Stomach smooth muscle (tissue), 2 donors: ENCODE measurements around the gene SYNE2.
"Not testable (repeated sequence)": the region's sequence is repeated elsewhere in the genome, so short reads cannot be mapped to it uniquely, and the experiment has no call there.

Experiments used
- H3K27ac ChIP-seq: one replicate; pipeline ENCODE4 v1.7.0; 2013; ENCODE audit warnings: mild to moderate bottlenecking, low read length, inconsistent platforms
- H3K27me3 ChIP-seq, 2 donors: one replicate each; pipeline ENCODE4 v1.7.0; 2013; ENCODE audit warnings: low read length in 2 of 2; ENCODE audit not compliant: insufficient read depth in 2 of 2, control insufficient read depth in 1 of 2
- H3K36me3 ChIP-seq, 2 donors: one replicate each; pipeline ENCODE4 v1.7.0; 2013; ENCODE audit warnings: low read length in 2 of 2; ENCODE audit not compliant: control insufficient read depth in 2 of 2, insufficient read depth in 2 of 2
- H3K4me1 ChIP-seq: one replicate; pipeline ENCODE4 v1.7.0; 2013; ENCODE audit warnings: low read length; ENCODE audit not compliant: control insufficient read depth, insufficient read depth
- H3K4me3 ChIP-seq, 2 donors: one replicate each; pipeline ENCODE4 v1.7.0; 2013; ENCODE audit warnings: low read length in 2 of 2
- H3K9ac ChIP-seq, 2 donors: one replicate each; pipeline ENCODE4 v1.7.0; 2013; ENCODE audit warnings: low read length in 2 of 2, mild to moderate bottlenecking in 1 of 2
- H3K9me3 ChIP-seq, 2 donors: one replicate each; pipeline ENCODE4 v1.7.0; 2013; ENCODE audit warnings: low read length in 2 of 2; ENCODE audit not compliant: control insufficient read depth in 2 of 2
- donor health status: healthy.
- donor health status: Pancreatic carcinoma.

Gene SYNE2

DNA sequence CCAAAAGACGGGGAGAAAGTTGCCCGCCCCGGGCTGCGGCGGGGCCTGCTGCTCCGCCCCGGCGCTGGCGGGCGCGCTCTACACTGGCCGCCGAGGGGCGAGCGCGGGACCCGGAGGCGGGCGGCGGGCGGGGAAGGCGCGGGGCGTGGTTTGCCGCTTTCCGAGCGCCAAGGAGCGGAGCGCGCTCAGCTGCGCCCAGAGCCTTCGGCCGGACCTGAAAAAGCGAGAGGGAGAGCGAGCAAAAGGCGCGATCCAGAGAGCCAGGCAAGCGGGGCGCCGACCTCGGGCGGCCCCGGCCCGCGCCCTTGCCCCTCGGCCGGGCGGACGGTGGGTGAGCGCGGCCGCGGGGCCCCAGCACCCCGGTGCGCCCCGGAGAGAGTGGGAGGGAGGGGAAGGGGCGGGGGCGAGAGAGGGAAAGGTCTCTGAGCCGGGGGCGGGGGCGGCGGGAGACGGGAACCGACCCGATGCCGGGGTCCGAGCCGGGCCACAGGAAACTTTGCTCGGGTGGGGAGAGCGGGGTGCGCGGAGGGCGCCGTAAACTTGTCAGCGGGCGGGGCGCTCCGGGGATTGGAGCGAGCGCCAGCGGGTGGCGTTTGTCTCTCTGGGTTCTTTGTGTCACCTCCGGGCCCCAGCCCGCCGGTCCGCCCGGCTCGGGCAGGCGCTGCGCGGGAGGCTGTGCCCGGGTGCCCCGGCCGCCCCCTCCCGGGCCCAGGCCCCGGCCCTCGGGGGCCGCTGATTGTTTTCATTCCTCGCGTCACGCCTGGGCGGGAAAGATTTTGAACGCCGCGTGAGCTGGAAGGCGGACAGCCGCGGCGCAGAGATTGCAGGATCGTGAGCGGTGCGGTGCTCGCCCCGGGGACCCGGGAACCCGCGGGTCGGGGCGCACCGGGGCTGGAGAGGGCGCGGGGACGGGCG lies at the start of gene SYNE2:
Gene SYNE2, plus strand, starts transcription at position 188 of the 915 bp plus-strand sequence. CDS start 56,145 bp downstream, outside the sequence.
- H3K9me3 ChIP-seq: no peaks in the 10 kb centered on the region
- H3K27ac ChIP-seq: no peak within 1 kb of the TSS
- peaks cover 3% of the 10 kb centered on the region for H3K4me1 ChIP-seq
- peak within 1 kb of the TSS; percentile 62 to 72 for H3K9ac ChIP-seq
- no peaks in the 10 kb centered on the region for H3K36me3 ChIP-seq
- peaks cover 3 to 15% of the 10 kb centered on the region in 2 donors for H3K27me3 ChIP-seq
- peak within 1 kb of the TSS; percentile 77 to 84 for H3K4me3 ChIP-seq

DNA sequence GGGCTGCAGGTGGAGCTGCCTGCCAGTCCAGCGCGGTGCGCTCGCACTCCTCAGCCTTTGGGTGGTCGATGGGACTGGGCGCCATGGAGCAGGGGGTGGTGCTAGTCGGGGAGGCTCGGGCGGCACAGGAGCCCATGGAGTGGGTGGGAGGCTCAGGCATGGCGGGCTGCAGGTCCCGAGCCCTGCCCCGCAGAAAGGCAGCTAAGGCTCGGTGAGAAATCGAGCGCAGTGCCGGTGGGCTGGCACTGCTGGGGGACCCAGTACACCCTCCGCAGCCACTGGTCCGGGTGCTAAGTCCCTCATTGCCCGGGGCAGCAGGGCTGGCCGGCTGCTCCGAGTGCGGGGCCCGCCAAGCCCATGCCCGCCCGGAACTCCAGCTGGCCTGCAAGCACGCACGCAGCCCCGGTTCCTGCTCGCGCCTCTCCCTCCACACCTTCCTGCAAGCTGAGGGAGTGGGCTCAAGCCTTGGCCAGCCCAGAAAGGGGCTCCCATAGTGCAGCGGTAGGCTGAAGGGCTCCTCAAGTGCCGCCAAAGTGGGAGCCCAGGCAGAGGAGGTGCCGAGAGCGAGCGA lies 49.5 kb upstream of the SYNE2 start:
- H3K4me3 ChIP-seq, H3K27ac ChIP-seq, H3K27me3 ChIP-seq, H3K4me1 ChIP-seq, H3K9me3 ChIP-seq, H3K9ac ChIP-seq, H3K36me3 ChIP-seq: not testable (repeated sequence)

- not testable (repeated sequence) for H3K27ac ChIP-seq, H3K27me3 ChIP-seq, H3K4me1 ChIP-seq, H3K9me3 ChIP-seq, H3K4me3 ChIP-seq, H3K9ac ChIP-seq, H3K36me3 ChIP-seq
These were observed 46.7 kb upstream of the SYNE2 start for GRCh38 chr14:63806064-63806463.

DNA sequence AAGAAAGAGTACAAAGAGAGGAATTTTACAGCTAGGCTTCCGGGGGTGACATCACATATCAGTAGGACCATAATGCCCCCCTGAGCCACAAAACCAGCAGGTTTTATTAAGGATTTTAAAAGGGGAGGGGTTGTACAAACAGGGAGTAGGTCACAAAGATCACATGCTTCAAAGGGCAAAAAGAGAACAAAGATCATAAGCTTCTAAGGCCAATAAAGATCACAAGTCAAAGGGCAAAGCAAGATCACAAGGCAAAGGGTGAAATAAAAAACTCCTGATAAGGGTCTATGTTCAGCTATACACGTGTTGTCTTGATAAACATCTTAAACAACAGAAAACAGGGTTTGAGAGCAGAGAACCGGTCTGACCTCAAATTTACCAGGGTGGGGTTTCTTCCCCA lies 41.1 kb upstream of the SYNE2 start:
- H3K9ac ChIP-seq, H3K4me3 ChIP-seq, H3K9me3 ChIP-seq, H3K4me1 ChIP-seq, H3K36me3 ChIP-seq, H3K27ac ChIP-seq, H3K27me3 ChIP-seq: not testable (repeated sequence)

DNA sequence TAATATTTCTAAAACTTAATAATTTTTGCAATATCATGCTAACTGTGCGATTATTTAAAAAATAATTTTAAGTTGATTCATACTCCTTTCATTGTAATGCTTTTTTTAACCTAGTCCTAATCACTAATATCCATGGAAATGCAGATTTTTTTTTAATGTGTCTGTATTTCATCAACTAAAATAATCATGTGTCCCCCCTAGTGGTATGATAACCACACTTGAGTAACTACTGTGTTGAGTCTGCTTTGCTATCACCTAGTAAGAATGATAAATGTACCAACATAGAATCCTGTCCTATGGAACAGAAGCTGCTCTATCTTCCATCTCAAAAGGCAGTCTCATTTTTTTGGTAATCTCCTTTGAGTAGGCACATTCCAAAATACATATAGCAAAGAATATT lies 19.1 kb upstream of the SYNE2 start:
- Histone ChIP-seq H3K9ac (no peak overlapping the region), H3K27me3 (no peaks in the 10 kb centered on the region), H3K36me3 (no peaks in the 10 kb centered on the region), H3K9me3 (no peaks in the 10 kb centered on the region), H3K27ac (no peak overlapping the region), H3K4me3 (no peak overlapping the region), H3K4me1 (no peaks in the 10 kb centered on the region)

DNA sequence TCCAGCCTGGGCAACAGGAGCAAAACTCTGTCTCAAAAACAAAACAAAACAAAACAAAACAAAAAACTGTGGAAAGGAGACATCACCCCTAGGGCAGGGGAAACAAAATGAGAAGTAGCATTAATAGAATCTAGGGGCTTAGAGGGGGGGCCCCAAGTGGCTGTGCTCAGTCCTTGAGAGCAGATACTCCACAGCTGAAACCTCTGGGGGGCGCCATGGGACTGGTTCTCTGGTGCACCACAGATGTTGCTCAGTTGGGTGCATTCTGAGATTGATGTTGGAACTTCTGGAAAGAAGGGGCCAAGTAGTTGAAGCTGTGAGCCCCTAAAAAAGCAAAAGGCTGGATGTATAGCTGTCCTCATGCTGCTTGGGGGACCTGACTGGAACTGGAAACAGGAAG lies 11.8 kb upstream of the SYNE2 start:
- no peak overlapping the region for H3K9ac ChIP-seq
- no peaks in the 10 kb centered on the region for H3K36me3 ChIP-seq

GRCh38 chr14:63843796-63844195 lies 9.0 kb upstream of the SYNE2 start:
- Histone ChIP-seq H3K27me3 (no peaks in the 10 kb centered on the region), H3K9me3 (peaks cover 3 to 8% of the 10 kb centered on the region in 2 donors), H3K4me1 (no peaks in the 10 kb centered on the region), H3K9ac (no peak overlapping the region), H3K4me3 (no peak overlapping the region), H3K27ac (no peak overlapping the region), H3K36me3 (no peaks in the 10 kb centered on the region)

More for the DNA sequence above, 11.8 kb upstream of the SYNE2 start:
- Histone ChIP-seq H3K4me3 (no peak overlapping the region), H3K27me3 (no peaks in the 10 kb centered on the region), H3K4me1 (no peaks in the 10 kb centered on the region), H3K27ac (no peak overlapping the region), H3K9me3 (peaks cover 3 to 8% of the 10 kb centered on the region in 2 donors)

- H3K27ac ChIP-seq: no peak overlapping the region
- no peaks in the 10 kb centered on the region for H3K27me3 ChIP-seq
- no peak overlapping the region for H3K4me3 ChIP-seq
- H3K4me1 ChIP-seq: no peaks in the 10 kb centered on the region
- H3K9me3 ChIP-seq: no peaks in the 10 kb centered on the region
- H3K9ac ChIP-seq: no peak overlapping the region
- H3K36me3 ChIP-seq: no peaks in the 10 kb centered on the region
These were observed 3.9 kb upstream of the SYNE2 start for GRCh38 chr14:63848890-63849289.

- H3K27ac ChIP-seq: no peak overlapping the region
- peaks cover 3 to 15% of the 10 kb centered on the region in 2 donors for H3K27me3 ChIP-seq
- H3K9ac ChIP-seq: peak overlapping the region; percentile 62 to 72
- no peaks in the 10 kb centered on the region for H3K9me3 ChIP-seq
- H3K4me3 ChIP-seq: peak overlapping the region; percentile 75 to 77
- peaks cover 3% of the 10 kb centered on the region for H3K4me1 ChIP-seq
- H3K36me3 ChIP-seq: no peaks in the 10 kb centered on the region
These were observed 460 bp upstream of the SYNE2 start for GRCh38 chr14:63852271-63852816.

DNA sequence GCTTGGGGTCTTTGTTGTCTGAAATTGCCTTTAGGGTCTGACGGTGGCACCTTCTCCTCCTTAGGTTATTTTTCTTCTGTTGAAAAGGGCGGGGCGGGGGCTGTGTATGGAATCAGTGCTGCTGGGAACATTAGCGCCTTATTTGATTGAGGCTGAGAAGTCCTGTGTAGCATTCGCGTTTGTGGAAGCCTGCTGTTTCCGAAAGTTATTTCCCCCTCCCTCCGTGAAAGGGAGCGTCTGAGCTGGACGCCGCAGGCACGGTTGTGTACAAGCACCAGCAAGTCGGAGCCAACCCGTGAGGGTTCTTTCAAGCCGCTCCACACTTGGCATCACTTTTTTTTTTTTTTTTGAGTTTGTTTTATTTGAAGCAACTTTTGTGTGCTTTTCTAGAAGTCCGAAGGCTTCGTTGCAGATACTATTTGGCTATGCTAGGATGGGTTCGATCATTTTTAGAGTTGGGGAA lies 1.1 kb downstream of the SYNE2 start:
- H3K9ac ChIP-seq: peak overlapping the region; percentile 47 to 51
- H3K4me1 ChIP-seq: peaks cover 3% of the 10 kb centered on the region
- no peak overlapping the region for H3K27ac ChIP-seq
- no peaks in the 10 kb centered on the region for H3K36me3 ChIP-seq
- H3K9me3 ChIP-seq: no peaks in the 10 kb centered on the region
- H3K4me3 ChIP-seq: peak overlapping the region; percentile 77 to 84
- peaks cover 3 to 15% of the 10 kb centered on the region in 2 donors for H3K27me3 ChIP-seq
